HCT116 (cell line): ENCODE measurements around the gene AP1M2.

Experiments
- CEBPB ChIP-seq: IDR thresholded peaks from 2 replicates; pipeline ENCODE4 v1.6.1; 2012; ENCODE audit warnings: low read depth
- POLR2A ChIP-seq: IDR thresholded peaks from 2 replicates; pipeline ENCODE4 v1.7.0; 2011; ENCODE audit warnings: borderline replicate concordance; ENCODE audit not compliant: insufficient read depth, insufficient read length; ENCODE audit errors: extremely low read depth
- POLR2AphosphoS5 ChIP-seq: IDR thresholded peaks from 2 replicates; pipeline ENCODE4 v1.6.1; 2011; ENCODE audit warnings: mild to moderate bottlenecking, low read depth, low read length, moderate library complexity
- RAD21 ChIP-seq: IDR thresholded peaks from 2 replicates; pipeline ENCODE4 v1.6.1; 2012; ENCODE audit warnings: low read depth, mild to moderate bottlenecking
- SP1 ChIP-seq: IDR thresholded peaks from 2 replicates; pipeline ENCODE4 v1.6.1; 2012; ENCODE audit warnings: low read depth
- YY1 ChIP-seq: IDR thresholded peaks from 2 replicates; pipeline ENCODE4 v1.6.1; 2011; ENCODE audit warnings: low read length, low read depth, moderate library complexity, mild to moderate bottlenecking; ENCODE audit not compliant: insufficient replicate concordance; ENCODE audit errors: extremely low read depth
- ZFX ChIP-seq: fragments of 450-650 bp; IDR thresholded peaks from 2 replicates; pipeline ENCODE4 v1.6.1; 2017
- TF ChIP-seq, protein P1 (sequence below), 3 experiments: fragments of 200-600 bp in 1 of 3; sonication (generic) in 1 of 3; IDR thresholded peaks in 2 of 3; conservative IDR thresholded peaks in 1 of 3; 2 replicates each; pipeline ENCODE4 v1.5.1; 2012 to 2017; ENCODE audit warnings: low read depth in 2 of 3, low read length in 2 of 3, antibody characterized with exemption in 1 of 3, borderline replicate concordance in 1 of 3, control low read depth in 1 of 3, mild to moderate bottlenecking in 1 of 3, mixed read lengths in 1 of 3, mixed run types in 1 of 3, moderate library complexity in 1 of 3; ENCODE audit not compliant: insufficient read depth in 1 of 3
- TF ChIP-seq, protein P2 (sequence below): IDR thresholded peaks from 2 replicates; pipeline ENCODE4 v1.6.1; 2012; ENCODE audit warnings: low read depth

DNA sequence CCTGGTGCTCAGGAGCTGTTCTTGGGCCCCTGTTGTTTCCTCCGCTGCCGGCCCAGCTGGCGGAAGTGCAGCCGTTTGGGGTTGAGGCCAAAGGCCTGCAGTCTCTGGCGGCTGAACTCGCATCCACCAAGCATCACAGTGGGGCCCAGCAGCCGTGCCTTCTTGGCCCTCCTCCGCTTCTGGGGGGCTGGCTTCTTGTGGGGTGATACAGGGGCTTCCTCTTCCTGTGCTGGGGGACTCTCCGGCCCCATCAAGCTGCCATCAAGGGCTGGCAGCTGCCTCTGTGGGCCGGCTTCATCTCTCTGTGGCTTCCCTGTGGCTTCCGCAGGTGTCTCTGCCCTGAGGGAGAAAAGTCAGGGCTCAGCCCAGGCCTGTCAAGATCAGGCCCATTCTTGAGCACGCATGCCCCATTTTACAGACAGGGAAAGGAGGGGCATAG lies 33.1 kb downstream of the AP1M2 start:
- TF ChIP-seq YY1 = no peak
- no peak for TF ChIP-seq POLR2A
- TF ChIP-seq, protein P1, sequence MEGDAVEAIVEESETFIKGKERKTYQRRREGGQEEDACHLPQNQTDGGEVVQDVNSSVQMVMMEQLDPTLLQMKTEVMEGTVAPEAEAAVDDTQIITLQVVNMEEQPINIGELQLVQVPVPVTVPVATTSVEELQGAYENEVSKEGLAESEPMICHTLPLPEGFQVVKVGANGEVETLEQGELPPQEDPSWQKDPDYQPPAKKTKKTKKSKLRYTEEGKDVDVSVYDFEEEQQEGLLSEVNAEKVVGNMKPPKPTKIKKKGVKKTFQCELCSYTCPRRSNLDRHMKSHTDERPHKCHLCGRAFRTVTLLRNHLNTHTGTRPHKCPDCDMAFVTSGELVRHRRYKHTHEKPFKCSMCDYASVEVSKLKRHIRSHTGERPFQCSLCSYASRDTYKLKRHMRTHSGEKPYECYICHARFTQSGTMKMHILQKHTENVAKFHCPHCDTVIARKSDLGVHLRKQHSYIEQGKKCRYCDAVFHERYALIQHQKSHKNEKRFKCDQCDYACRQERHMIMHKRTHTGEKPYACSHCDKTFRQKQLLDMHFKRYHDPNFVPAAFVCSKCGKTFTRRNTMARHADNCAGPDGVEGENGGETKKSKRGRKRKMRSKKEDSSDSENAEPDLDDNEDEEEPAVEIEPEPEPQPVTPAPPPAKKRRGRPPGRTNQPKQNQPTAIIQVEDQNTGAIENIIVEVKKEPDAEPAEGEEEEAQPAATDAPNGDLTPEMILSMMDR (IDR thresholded peaks at IDR 0.05 in 2 of 3, conservative IDR thresholded peaks at IDR 0.05 in 1 of 3; ENCODE audit: borderline replicate concordance in 1 of 3, insufficient read depth in 1 of 3, low read depth in 2 of 3, low read length in 2 of 3) = no peak
- TF ChIP-seq RAD21 = no peak
- TF ChIP-seq CEBPB = no peak
- TF ChIP-seq, protein P2, sequence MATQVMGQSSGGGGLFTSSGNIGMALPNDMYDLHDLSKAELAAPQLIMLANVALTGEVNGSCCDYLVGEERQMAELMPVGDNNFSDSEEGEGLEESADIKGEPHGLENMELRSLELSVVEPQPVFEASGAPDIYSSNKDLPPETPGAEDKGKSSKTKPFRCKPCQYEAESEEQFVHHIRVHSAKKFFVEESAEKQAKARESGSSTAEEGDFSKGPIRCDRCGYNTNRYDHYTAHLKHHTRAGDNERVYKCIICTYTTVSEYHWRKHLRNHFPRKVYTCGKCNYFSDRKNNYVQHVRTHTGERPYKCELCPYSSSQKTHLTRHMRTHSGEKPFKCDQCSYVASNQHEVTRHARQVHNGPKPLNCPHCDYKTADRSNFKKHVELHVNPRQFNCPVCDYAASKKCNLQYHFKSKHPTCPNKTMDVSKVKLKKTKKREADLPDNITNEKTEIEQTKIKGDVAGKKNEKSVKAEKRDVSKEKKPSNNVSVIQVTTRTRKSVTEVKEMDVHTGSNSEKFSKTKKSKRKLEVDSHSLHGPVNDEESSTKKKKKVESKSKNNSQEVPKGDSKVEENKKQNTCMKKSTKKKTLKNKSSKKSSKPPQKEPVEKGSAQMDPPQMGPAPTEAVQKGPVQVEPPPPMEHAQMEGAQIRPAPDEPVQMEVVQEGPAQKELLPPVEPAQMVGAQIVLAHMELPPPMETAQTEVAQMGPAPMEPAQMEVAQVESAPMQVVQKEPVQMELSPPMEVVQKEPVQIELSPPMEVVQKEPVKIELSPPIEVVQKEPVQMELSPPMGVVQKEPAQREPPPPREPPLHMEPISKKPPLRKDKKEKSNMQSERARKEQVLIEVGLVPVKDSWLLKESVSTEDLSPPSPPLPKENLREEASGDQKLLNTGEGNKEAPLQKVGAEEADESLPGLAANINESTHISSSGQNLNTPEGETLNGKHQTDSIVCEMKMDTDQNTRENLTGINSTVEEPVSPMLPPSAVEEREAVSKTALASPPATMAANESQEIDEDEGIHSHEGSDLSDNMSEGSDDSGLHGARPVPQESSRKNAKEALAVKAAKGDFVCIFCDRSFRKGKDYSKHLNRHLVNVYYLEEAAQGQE = no peak
- TF ChIP-seq POLR2AphosphoS5 = no peak
- TF ChIP-seq SP1 = no peak
- TF ChIP-seq ZFX = no peak
